ENCODE measurements around the gene NUDT7.

Gene NUDT7

DNA sequence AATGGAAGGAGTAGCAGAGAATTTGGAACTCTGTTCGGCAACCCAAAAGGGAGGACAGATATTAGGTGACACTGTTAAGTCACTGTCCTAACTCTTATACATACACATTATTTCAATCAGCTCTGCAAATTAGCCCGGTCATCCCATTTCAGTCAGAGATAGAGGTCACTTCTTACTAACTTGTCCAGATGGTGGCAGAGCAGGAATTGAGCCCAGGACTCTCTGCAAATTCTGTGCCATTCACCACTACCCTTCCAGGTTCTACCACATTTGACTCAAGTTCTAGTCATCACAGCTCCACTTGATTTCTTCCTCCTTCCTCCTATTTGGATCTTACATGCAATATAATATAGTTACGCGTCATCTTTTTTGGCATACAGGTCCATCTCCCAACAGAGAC lies 35.9 kb upstream of the NUDT7 start:
- no peaks in the 10 kb centered on the region for H3K36me3 ChIP-seq (ENCODE audit: control insufficient read depth in 2 of 2, insufficient read depth in 2 of 2, low read length in 2 of 2)
- H3K9me3 ChIP-seq (ENCODE audit: control insufficient read depth in 2 of 2, low read length in 2 of 2), result no peaks in the 10 kb centered on the region
- no peak overlapping the region for H3K4me3 ChIP-seq (ENCODE audit: low read length in 2 of 2)
- no peak overlapping the region for H3K9ac ChIP-seq (ENCODE audit: low read length in 2 of 2)
- no peak overlapping the region for H3K27ac ChIP-seq (ENCODE audit: low read length)
- peaks cover 0 to 4% of the 10 kb centered on the region in 2 donors for H3K27me3 ChIP-seq (ENCODE audit: control insufficient read depth in 1 of 2, insufficient read depth in 2 of 2, low read length in 2 of 2)
- no peaks in the 10 kb centered on the region for H3K4me1 ChIP-seq (ENCODE audit: control insufficient read depth, insufficient read depth, low read length)

DNA sequence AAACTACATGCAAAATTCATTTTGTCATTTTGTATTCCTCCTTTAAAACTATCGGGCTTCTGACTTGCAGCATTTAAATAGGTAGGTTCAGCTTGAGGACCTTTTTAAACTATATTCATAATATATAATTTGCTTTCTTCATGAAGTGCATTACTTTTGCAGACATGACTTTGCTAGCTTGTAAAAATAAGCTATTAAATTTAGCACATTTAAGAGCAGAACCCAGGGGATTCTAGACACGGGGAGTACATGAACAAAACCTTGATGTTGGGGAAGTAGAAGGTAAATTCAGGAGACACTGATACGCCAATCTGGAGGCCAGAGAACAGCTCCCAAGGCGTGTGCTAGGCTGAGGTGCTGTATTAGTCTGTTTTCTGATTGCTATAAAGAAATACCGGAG lies 32.3 kb upstream of the NUDT7 start:
- Histone ChIP-seq H3K27me3 (ENCODE audit: control insufficient read depth in 1 of 2, insufficient read depth in 2 of 2, low read length in 2 of 2) (peaks cover 3 to 4% of the 10 kb centered on the region in 2 donors), H3K9ac (ENCODE audit: low read length in 2 of 2) (no peak overlapping the region), H3K36me3 (ENCODE audit: control insufficient read depth in 2 of 2, insufficient read depth in 2 of 2, low read length in 2 of 2) (no peaks in the 10 kb centered on the region), H3K4me1 (ENCODE audit: control insufficient read depth, insufficient read depth, low read length) (no peaks in the 10 kb centered on the region), H3K27ac (ENCODE audit: low read length) (no peak overlapping the region), H3K9me3 (ENCODE audit: control insufficient read depth in 2 of 2, low read length in 2 of 2) (no peaks in the 10 kb centered on the region), H3K4me3 (ENCODE audit: low read length in 2 of 2) (no peak overlapping the region)

DNA sequence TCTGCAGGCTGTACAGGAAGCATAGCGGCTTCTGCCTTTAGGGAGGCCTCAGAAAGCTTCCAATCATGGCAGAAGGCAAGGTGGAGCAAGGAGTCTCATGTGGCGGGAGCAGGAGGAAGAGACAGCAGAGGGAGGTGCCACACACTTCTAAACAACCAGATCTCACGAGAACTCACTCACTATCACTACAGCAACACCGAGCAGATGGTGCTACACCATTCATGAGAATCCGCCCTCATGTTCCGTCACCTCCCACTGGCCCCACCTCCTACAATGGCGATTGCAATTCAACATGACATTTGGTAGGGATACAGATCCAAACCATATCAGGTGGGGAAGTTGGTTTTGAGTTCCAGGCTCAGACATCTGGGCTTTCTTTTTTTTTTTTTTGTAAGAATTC lies 31.9 kb upstream of the NUDT7 start:
- H3K4me3 ChIP-seq (ENCODE audit: low read length in 2 of 2), result no peak overlapping the region
- H3K9me3 ChIP-seq (ENCODE audit: control insufficient read depth in 2 of 2, low read length in 2 of 2), result no peaks in the 10 kb centered on the region
- no peak overlapping the region for H3K27ac ChIP-seq (ENCODE audit: low read length)
- H3K27me3 ChIP-seq (ENCODE audit: control insufficient read depth in 1 of 2, insufficient read depth in 2 of 2, low read length in 2 of 2), result peaks cover 3 to 4% of the 10 kb centered on the region in 2 donors
- H3K36me3 ChIP-seq (ENCODE audit: control insufficient read depth in 2 of 2, insufficient read depth in 2 of 2, low read length in 2 of 2), result no peaks in the 10 kb centered on the region
- H3K4me1 ChIP-seq (ENCODE audit: control insufficient read depth, insufficient read depth, low read length), result no peaks in the 10 kb centered on the region
- no peak overlapping the region for H3K9ac ChIP-seq (ENCODE audit: low read length in 2 of 2)

DNA sequence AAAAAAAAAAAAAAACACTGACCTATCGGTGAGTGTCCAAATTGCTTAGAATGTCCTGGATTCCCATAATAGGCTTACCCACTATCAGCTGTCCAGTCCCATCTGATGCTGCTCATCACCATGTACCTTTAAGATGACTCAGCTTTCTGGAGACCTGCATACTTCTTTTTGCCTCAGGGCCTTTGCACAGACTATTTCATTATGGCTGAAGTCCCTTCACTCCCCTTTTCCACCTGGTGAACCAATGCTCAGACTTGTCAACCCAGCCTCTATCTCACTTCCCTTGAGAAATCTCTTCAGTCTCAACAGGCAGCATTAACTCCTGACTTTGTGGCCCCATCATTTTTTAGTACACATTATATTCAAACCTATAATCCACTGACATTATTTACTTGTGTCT lies 29.7 kb upstream of the NUDT7 start:
- Histone ChIP-seq H3K9me3 (ENCODE audit: control insufficient read depth in 2 of 2, low read length in 2 of 2) (no peaks in the 10 kb centered on the region), H3K36me3 (ENCODE audit: control insufficient read depth in 2 of 2, insufficient read depth in 2 of 2, low read length in 2 of 2) (no peaks in the 10 kb centered on the region), H3K4me1 (ENCODE audit: control insufficient read depth, insufficient read depth, low read length) (no peaks in the 10 kb centered on the region), H3K4me3 (ENCODE audit: low read length in 2 of 2) (no peak overlapping the region), H3K27me3 (ENCODE audit: control insufficient read depth in 1 of 2, insufficient read depth in 2 of 2, low read length in 2 of 2) (peaks cover 3 to 7% of the 10 kb centered on the region in 2 donors), H3K27ac (ENCODE audit: low read length) (no peak overlapping the region), H3K9ac (ENCODE audit: low read length in 2 of 2) (no peak overlapping the region)

DNA sequence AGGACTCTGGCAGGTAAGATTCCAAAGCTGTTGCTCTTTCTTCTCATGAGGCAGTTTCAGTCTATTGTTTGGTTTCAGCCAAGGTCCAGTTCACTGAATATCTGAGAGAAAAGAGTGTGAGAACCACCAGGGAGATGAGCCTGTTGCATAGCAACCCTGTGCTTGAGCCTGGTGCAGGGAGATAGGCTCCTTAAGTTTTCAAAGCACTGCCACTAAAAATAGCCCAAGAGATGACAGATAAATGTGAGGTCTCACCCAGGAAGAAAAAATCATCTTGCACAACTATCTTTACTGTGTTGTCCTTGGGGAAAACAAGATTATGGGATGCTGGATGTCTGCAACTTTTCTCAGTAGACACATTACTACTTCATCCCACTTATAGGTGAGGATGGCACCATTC lies 26.2 kb upstream of the NUDT7 start:
- Histone ChIP-seq H3K9ac (ENCODE audit: low read length in 2 of 2) (no peak overlapping the region), H3K36me3 (ENCODE audit: control insufficient read depth in 2 of 2, insufficient read depth in 2 of 2, low read length in 2 of 2) (no peaks in the 10 kb centered on the region), H3K27me3 (ENCODE audit: control insufficient read depth in 1 of 2, insufficient read depth in 2 of 2, low read length in 2 of 2) (peaks cover 3 to 4% of the 10 kb centered on the region in 2 donors), H3K4me3 (ENCODE audit: low read length in 2 of 2) (no peak overlapping the region), H3K27ac (ENCODE audit: low read length) (no peak overlapping the region), H3K4me1 (ENCODE audit: control insufficient read depth, insufficient read depth, low read length) (no peaks in the 10 kb centered on the region), H3K9me3 (ENCODE audit: control insufficient read depth in 2 of 2, low read length in 2 of 2) (no peaks in the 10 kb centered on the region)

DNA sequence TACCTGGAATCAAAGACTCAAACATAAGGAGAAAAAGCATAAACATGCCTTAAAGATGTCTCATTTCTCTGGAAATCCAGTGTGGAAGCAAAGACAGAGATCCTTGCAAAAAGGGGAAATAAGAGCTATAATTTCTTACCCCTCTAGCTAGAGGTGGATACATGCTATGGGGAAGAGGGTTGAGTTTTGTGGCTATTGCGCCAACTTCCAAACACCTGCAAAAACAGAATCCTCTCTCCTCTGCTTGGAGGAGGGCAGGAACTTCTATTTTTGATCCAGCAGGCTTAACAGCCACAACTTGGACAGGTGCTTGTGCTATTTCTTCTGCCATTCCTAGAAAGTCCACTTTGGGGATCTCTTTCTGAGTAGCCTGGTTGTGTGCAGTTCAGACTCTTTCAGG lies 21.5 kb upstream of the NUDT7 start:
- no peak overlapping the region for H3K27ac ChIP-seq (ENCODE audit: low read length)
- no peak overlapping the region for H3K9ac ChIP-seq (ENCODE audit: low read length in 2 of 2)

DNA sequence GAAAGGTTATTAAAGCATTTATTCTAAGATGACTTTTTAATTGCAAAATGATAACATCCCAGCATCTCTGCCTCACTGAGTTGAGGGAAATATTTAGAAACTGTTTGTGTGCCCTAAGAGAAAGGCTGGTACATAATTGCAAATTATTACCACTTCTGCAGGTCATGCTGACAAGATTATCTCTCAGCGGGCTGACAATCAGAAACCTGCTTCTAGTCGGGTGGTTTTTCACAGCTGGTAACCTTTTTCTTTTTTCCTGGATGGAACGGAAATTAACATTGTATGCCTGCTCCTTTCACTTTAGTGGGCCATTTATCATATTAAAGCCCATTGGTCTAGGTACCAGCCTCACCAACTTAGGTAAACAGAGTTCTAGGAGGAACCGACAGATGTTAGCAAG lies 17.0 kb upstream of the NUDT7 start:
- no peak overlapping the region for H3K4me3 ChIP-seq (ENCODE audit: low read length in 2 of 2)
- H3K27me3 ChIP-seq (ENCODE audit: control insufficient read depth in 1 of 2, insufficient read depth in 2 of 2, low read length in 2 of 2), result no peaks in the 10 kb centered on the region

More for the DNA sequence above, 21.5 kb upstream of the NUDT7 start:
- no peak overlapping the region for H3K4me3 ChIP-seq (ENCODE audit: low read length in 2 of 2)
- H3K36me3 ChIP-seq (ENCODE audit: control insufficient read depth in 2 of 2, insufficient read depth in 2 of 2, low read length in 2 of 2), result no peaks in the 10 kb centered on the region
- H3K9me3 ChIP-seq (ENCODE audit: control insufficient read depth in 2 of 2, low read length in 2 of 2), result no peaks in the 10 kb centered on the region
- peaks cover 0 to 3% of the 10 kb centered on the region in 2 donors for H3K27me3 ChIP-seq (ENCODE audit: control insufficient read depth in 1 of 2, insufficient read depth in 2 of 2, low read length in 2 of 2)
- H3K4me1 ChIP-seq (ENCODE audit: control insufficient read depth, insufficient read depth, low read length), result no peaks in the 10 kb centered on the region

DNA sequence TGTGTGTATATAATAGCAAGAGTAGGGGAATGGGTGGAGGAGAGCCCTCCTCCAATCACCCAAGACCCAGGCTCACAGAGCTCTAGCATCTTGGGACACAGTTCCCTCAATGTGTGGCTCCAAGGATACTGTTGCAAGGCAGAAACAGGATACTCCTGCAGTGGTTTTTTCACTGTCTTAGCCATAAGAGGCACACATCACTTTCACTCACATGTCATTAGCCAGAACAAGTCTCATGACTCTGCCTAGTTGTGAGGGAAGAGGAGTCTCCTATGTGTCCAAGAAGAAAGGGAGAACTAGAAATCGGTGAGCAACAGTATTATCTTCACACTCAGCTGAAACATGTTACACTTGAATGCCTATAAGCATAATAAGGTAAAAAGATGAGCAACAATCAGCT lies 11.1 kb upstream of the NUDT7 start:
- Histone ChIP-seq H3K9me3 (ENCODE audit: control insufficient read depth in 2 of 2, low read length in 2 of 2) (no peaks in the 10 kb centered on the region), H3K27ac (ENCODE audit: low read length) (no peak overlapping the region), H3K9ac (ENCODE audit: low read length in 2 of 2) (no peak overlapping the region), H3K4me3 (ENCODE audit: low read length in 2 of 2) (no peak overlapping the region), H3K4me1 (ENCODE audit: control insufficient read depth, insufficient read depth, low read length) (no peaks in the 10 kb centered on the region), H3K36me3 (ENCODE audit: control insufficient read depth in 2 of 2, insufficient read depth in 2 of 2, low read length in 2 of 2) (no peaks in the 10 kb centered on the region), H3K27me3 (ENCODE audit: control insufficient read depth in 1 of 2, insufficient read depth in 2 of 2, low read length in 2 of 2) (no peaks in the 10 kb centered on the region)

More for the DNA sequence above, 17.0 kb upstream of the NUDT7 start:
- Histone ChIP-seq H3K27ac (ENCODE audit: low read length) (no peak overlapping the region), H3K36me3 (ENCODE audit: control insufficient read depth in 2 of 2, insufficient read depth in 2 of 2, low read length in 2 of 2) (no peaks in the 10 kb centered on the region), H3K9ac (ENCODE audit: low read length in 2 of 2) (no peak overlapping the region), H3K4me1 (ENCODE audit: control insufficient read depth, insufficient read depth, low read length) (no peaks in the 10 kb centered on the region), H3K9me3 (ENCODE audit: control insufficient read depth in 2 of 2, low read length in 2 of 2) (no peaks in the 10 kb centered on the region)

DNA sequence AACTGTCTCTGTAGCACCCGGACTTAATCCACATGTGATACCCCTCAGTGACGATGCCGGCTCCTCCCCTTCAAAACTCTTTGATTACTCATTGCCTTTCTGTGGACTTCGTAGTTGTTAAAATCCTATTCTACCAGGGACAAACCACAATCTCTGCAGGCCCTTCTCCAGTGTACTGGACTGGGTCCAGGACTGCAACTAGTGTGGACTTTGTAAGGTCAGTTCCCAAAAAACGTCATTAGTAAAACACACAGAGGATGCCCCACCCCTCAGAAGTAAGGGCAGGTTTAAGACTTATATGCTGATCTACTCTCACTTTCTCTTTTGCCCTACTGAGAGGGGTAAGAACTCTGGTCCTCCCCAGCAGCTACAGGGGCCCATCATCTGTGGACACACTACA lies 10.5 kb upstream of the NUDT7 start:
- H3K9me3 ChIP-seq (ENCODE audit: control insufficient read depth in 2 of 2, low read length in 2 of 2), result no peaks in the 10 kb centered on the region
- no peak overlapping the region for H3K4me3 ChIP-seq (ENCODE audit: low read length in 2 of 2)
- H3K27me3 ChIP-seq (ENCODE audit: control insufficient read depth in 1 of 2, insufficient read depth in 2 of 2, low read length in 2 of 2), result no peaks in the 10 kb centered on the region
- no peaks in the 10 kb centered on the region for H3K4me1 ChIP-seq (ENCODE audit: control insufficient read depth, insufficient read depth, low read length)
- H3K36me3 ChIP-seq (ENCODE audit: control insufficient read depth in 2 of 2, insufficient read depth in 2 of 2, low read length in 2 of 2), result no peaks in the 10 kb centered on the region
- no peak overlapping the region for H3K9ac ChIP-seq (ENCODE audit: low read length in 2 of 2)
- no peak overlapping the region for H3K27ac ChIP-seq (ENCODE audit: low read length)

DNA sequence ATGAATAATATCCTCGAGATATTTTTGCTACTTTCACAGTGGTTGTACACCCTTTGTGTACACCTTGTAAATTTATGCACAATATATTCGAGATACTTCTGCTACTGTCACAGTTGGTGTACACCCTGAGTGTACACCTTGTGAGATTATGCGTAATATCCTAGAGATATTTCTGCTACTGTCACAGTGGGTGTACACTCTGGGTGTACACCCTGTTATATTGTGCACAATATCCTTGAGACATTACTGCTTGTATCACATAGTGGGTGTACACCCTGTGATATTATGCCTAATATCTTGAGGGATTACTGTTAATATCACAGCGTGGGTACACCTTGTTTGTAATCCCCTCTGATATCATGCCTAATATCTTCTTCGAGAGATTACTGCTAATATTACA lies 7.2 kb upstream of the NUDT7 start:
- H3K4me3 ChIP-seq (ENCODE audit: low read length in 2 of 2), result no peak overlapping the region
- no peak overlapping the region for H3K9ac ChIP-seq (ENCODE audit: low read length in 2 of 2)
- H3K9me3 ChIP-seq (ENCODE audit: control insufficient read depth in 2 of 2, low read length in 2 of 2), result no peaks in the 10 kb centered on the region
- no peaks in the 10 kb centered on the region for H3K27me3 ChIP-seq (ENCODE audit: control insufficient read depth in 1 of 2, insufficient read depth in 2 of 2, low read length in 2 of 2)
- no peaks in the 10 kb centered on the region for H3K4me1 ChIP-seq (ENCODE audit: control insufficient read depth, insufficient read depth, low read length)
- no peaks in the 10 kb centered on the region for H3K36me3 ChIP-seq (ENCODE audit: control insufficient read depth in 2 of 2, insufficient read depth in 2 of 2, low read length in 2 of 2)
- no peak overlapping the region for H3K27ac ChIP-seq (ENCODE audit: low read length)

DNA sequence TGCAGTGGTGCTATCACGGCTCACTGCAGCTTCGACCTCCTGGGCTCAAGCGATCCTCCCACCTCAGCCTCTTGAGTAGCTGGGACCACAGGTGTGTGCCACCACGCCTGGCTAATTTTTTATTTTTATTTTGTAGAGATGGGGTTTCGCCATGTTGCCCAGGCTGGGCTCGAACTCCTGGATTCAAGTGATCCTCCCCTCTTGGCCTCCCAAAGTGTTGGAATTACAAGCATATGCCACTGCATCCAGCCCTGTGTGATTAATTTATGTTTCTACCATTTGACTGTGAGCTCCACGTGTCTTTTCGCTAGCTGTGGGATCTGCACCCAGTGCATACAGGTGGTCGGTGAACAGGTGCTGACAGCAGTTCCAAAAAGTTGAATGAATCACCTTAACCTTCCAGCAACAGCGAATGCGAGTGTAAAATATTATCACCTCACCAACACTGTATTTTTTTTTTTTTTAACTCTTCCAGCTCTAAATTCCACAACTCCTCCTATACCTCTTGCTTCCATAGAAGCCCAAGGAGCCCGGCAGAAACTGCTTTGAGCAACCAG lies 484 bp upstream of the NUDT7 start:
- Histone ChIP-seq H3K9ac (ENCODE audit: low read length in 2 of 2) (peak overlapping the region in 1 of 2 donors; percentile 62), H3K4me3 (ENCODE audit: low read length in 2 of 2) (peak overlapping the region; percentile 48 to 64), H3K27ac (ENCODE audit: low read length) (no peak overlapping the region), H3K36me3 (ENCODE audit: control insufficient read depth in 2 of 2, insufficient read depth in 2 of 2, low read length in 2 of 2) (peaks cover 0 to 6% of the 10 kb centered on the region in 2 donors), H3K27me3 (ENCODE audit: control insufficient read depth in 1 of 2, insufficient read depth in 2 of 2, low read length in 2 of 2) (no peaks in the 10 kb centered on the region), H3K9me3 (ENCODE audit: control insufficient read depth in 2 of 2, low read length in 2 of 2) (no peaks in the 10 kb centered on the region), H3K4me1 (ENCODE audit: control insufficient read depth, insufficient read depth, low read length) (peaks cover 4% of the 10 kb centered on the region)

Data from stomach smooth muscle (tissue), 2 donors.